HG03108 (cell line): Measurements from ENCODE around the gene RCAN1.
"Not testable (repeated sequence)": the region's sequence is repeated elsewhere in the genome, so short reads cannot be mapped to it uniquely, and the experiment has no call there.

Source experiments
- ATAC-seq: cut with Tn5 transposase; IDR thresholded peaks from one replicate; pipeline ENCODE4 v1.9.1; 2021; ENCODE audit warnings: moderate library complexity; ENCODE audit not compliant: unreplicated experiment

Gene RCAN1

DNA sequence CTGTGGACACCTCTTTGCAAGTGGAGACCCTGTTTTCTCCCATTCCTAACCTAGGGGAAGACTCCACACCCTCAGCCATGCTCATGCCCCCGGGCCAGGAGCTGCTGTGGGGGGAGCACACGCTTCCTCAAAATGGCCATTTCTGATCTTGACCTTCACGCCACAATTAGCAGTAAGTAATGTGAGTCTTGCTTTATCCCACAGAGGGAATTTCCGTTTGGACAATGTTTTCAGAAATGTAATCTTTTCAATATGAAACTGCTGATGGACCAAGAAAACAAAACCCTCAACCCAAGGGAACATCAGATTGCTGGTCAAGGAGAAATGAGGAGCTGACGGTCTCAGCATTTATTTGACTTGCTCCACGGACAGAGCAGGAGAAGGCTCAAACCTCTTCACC, 94.6 kb downstream of the RCAN1 start:
- ATAC-seq: no peak

DNA sequence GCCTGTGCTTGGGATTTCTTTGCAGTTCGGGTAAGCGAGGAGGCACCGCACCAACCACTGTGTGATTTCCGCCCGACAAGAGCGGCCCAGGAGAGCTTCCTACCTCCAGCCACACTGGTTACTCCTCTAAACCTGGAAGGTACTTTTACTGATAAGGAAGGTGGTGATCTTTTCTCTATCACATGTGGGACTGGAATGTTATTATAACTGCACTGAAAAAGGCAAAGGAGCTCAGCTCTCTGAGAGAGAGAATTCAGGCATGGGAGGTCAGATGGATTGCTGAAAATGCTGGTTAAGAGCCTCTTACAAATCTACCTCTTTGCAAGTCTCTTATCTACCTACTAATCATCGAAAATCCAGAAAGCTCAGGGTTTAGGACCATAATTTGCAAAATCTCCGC, 95.2 kb downstream of the RCAN1 start:
- no peak for ATAC-seq

DNA sequence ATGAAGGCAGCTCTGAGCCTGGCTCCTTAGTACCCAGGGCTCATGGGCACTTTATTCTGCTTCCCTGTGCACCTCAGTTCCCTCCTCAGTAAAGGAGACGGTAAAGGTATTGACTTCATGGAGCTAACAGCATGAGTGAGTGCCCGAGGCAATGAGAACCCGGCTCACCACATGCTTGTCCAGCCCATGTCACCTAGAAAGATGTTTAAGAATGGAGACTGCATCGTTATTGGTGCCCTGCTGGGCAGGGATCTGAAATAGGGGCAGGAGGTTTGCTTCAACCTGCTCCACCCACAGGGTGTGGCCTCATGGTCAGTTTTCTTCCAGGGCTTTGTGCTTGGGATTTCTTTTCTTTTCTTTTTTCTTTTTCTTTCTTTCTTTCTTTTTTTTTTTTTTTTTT, 95.9 kb downstream of the RCAN1 start:
- ATAC-seq: no peak

DNA sequence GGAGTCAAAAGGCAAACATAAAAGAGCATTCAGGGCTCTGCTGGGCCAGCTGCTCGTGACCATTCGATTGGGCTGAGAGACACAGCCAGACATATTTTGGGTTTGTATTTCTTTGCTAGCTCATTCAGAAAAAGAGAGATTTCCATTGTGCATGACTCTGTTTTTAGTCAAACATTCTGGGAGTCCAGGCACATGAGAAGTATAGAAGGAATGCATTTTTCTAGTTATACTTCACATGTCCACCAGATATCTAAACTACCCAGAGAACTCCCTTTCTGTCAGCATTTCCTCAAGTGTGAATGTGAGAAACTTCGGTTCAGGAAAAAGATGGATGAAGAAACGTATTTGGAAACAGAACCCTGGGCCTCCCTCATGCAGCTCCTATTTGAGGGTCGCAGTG, 96.6 kb downstream of the RCAN1 start:
- no peak for ATAC-seq

DNA sequence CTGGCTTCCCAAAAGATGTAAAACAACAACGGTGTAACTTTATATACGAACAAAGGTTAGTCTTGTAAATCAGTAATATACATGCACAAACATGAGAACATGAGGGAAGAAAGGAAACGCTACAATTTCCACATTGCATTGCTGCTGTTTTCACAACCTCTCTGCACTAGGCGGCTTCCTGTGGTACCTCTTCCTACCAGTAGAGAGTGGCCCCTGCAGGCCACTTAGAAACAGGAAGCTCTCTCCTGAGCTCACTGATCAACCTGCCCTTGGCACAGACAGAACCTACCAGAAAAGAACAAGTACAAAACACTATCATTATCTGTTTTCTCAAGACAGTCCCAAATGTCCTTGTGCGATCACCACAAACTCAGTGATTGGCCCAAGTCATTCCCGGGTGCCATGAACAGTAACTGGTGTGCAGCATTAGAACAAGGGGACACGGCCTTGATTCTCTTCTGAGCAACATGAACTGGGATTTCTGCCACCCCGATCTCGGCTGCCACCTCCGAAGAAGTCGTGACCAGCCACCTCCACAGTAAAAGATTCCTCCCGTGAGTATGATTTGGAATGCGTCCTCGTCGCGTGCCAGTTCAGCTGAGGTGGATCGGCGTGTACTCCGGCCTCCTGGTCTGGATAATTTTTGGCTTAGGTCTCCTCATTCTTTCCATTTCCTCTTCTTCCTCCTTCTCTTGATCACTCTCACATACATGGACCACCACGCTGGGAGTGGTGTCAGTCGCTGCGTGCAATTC, 97.2 kb downstream of the RCAN1 start:
- no peak for ATAC-seq

DNA sequence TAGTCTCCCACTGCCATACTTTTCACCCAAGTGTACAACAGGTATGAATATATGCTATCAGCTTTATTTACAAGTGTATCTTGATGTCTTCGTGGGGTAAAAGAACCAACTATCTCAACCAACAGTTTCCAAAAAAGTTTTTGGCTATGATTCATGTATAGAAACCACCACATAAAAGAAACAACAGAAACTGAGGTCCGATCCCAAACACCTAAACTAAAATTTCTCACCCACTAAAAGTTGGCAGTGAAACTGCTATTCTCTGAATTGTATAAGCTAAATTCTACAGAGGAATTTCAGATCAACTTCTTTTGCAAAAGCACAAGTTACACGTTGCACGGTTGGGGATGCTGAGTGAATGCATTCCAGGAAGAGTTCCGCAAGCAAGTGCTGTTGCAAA, 97.9 kb downstream of the RCAN1 start:
- no peak for ATAC-seq

DNA sequence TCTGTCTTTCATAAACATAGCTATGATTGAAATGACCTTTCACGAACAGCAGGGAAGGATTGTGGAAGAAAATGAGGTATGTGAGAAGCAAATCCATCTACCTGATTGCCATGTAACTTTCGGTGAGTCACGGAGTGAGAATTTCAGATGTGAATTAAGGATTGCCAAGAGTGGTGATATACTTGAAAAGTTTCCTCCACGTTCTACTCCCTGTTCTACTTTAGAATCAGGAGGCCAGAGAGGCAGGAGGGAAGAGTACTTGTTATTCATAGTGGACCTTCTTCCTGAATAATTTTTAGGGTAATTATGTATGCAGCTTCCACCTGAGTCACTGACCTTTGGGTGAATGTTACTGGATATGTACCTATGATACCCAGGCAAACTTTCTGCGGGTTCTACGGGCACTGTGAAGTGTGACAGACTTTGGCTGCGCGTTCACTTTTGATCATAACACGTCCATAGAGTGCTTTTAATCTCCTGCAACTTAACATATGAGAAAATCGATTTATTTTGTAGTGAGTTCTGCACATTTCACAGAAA, 100.3 kb downstream of the RCAN1 start:
- ATAC-seq: no peak

DNA sequence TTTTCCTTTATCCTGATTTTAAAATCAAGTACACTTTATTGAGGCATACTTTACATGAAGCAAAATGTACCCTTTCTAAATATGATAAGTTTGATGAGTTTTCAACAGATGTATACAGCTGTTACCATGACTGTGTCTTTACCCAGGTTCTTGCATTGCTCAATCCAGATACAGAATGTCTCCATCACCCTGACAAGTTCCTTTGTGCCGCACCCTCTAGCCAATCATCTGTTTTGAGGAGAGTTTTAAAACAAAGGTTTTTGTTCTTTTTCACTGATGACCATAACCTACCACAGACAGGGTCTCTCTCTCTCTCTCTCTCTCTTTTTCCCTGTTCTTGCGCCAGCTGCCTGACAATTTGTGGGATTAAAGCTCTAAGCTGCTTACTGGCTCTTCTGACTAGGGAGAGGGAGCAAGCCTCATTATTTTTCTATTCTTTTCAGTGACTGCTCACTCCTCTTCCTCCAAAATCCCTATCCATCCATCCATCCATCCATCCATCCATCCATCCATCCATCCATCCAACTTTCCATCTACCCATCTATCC, 101.7 kb downstream of the RCAN1 start:
- no peak for ATAC-seq

DNA sequence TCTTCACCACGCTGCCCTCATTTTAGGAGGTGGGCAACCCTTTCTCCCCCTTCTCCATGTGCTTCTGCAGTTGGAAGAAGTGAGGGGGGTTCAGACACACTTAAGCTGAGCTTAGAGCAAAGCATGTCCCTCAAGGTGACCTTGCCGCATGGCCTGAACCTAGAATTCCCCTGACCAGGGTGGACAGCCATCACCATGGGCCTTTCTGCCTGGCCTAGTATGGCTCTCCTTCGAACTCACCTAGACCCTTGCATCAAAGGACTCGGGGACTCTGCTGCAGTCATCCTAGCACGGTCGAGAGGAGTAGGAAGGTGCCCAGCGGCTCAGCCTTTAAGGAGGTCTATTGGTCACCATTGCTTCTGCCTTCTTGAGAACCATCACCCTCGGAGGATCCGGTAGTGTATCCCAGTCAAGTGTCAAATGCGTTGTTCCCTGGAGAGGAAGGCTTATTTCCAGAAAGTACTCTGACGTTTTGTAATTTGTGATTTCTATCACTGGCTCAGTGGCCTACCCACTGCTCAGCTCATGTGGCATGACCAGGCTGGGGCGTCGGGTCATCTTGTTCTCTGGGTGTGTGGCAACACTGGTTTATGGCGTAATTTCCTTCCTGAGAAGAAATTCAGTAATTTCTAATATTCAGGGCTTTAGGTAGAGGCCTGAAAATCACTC, 103.0 kb downstream of the RCAN1 start, which contains the start of gene KCNE1:
Gene KCNE1, minus strand, starts transcription at position 424 of the 669 bp plus-strand sequence. CDS start 62,576 bp downstream, outside the sequence.
- no peak for ATAC-seq

DNA sequence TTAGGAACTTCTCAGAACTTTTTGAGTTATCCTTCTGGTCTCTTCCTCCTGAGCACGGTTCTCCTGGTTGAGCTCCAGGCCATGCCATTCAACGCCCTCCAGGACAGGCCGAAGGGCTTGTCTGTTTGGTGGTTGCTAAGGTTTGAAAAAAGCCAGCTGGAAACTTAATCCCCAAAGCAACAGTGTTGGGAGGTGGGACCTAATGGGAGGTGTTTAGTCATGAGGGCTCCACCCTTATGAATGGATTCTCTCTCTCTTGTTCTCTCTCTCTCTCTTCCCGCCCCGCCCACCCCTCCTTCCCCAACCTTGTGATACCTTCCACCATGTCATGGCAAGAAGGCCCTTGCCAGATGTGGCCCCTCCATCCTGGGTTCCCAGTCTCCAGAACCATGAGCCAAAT, 103.7 kb downstream of the RCAN1 start:
- ATAC-seq: no peak

DNA sequence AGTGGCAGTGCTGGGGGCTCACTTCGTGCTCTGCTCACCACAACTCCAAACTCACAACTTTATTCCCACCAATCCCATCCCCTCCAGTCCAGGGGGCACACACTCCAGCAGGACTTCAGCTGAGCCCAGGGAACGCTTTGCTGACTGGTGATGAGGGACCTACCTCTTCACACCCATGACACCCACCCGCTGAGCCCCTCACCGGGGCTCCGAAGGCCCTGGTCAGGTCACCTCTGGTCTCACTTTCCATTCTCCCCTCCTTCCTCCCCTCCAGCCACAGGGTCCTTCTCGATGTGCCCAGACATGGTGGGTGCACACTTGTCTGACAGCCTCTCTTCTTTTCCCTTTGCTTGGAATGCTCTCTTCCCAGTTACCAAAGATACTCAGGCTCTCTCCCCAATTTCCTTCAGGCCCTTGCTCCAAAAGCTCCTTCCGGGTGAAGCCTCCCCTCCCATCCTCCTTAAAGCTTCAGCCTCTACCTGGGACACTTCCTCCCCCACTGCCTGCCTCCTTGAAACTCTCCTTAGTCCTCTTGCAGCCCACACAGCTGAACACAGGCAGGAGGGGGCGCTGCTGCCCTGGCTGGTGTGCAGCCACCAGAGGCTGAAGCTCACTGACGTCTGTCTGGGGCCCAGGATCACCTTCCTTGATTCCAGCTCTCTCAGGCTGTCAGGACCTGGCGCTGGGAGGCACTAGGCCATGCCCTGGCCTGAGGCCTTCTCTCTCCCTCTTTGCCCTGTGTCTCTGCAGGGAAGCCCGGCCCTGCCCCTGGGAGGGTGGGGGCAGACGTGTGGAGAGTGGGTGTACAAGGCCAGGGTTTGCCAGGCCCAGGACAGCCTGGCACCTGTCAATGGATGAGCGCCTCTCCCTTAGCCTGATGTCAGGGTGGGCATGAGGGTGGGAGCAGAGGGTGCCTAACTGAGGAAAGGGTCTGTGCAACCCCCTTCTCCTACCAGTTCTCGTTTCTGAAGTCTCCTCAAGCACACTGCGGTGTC, 104.5 kb downstream of the RCAN1 start:
- no peak for ATAC-seq

DNA sequence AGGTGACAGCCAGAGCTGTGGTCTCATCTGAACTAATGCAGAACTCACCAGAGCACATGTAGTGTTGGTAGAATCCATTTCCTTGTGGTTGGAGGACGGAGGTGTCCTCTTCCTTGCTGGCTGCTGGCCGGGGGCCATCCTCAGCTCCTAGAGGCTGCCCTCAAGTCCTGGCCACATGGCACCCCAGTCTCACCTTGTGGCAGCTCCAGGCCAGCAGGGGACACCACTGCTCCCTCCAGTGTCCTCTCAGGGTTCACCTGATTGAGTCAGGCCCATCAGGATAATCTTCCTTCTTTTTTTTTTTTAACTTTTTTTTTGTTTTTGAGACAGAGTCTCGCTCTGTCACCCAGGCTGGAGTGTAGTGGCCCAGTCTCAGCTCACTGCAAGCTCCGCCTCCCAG, 105.8 kb downstream of the RCAN1 start:
- ATAC-seq: no peak

DNA sequence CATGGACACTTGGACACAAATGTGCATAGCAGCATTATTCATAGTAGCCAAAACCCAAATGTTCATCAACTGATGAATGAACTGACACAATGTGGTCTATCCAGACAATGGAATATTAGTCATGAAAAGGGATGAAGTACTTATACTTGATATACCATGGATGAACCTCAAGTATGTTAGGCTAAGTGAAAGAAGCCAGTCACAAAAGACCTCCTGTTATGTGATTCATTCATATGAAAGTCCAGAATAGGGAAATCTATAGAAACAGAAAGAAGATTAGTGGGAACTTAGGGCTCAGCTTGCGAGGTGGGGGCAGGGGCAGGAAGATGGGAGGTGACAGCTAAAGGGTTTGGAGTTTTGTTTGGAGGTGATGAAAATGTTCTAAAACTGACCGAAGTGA, 110.3 kb downstream of the RCAN1 start:
- no peak for ATAC-seq

DNA sequence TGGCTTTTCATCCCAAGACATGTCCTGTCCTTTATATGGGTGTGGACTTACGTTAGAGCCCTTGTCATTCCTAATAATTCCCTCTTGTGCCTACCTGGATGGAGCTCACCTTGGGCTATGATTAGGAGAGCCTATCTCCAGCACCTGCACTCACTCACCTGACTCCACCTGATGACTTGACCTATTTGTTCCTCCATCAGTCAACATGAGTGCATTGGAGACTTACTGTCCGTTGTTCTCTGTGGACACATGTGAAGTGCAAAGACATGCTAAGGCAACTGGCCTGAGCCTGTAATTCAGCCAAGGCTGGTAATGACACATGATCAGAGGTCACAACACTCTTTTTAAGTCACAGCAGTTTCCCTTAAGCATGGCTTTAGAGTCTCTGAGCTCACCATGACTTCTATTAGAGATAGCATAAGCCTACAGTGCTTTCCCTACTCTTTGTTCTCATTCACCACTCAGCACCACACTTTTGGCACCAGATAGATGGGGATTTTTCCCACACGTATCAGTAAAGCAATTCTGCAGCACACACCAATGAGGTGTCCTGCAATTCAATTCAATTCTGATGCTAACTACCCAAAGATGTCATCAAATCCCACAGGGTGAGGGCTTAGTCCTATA, 112.3 kb downstream of the RCAN1 start:
- no peak for ATAC-seq

DNA sequence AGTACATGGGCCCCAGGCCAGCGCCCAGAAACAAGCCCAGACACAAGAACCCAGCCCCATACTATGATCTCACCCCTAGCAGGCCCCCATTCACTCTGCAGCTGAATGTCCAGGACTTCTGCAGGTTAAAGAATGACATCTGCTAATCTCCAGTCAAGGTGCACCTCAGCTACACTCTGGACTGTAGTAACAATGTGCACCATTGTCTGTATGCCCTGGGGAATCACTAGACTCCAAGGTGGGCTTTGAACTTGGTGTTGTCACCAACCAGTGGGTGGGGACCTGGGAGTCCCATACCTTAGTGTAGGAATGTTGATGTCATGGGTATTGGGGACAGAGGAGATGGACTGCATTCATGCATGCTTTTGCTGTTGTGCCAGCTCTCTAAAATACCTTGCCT, 113.2 kb downstream of the RCAN1 start:
- ATAC-seq: no peak

DNA sequence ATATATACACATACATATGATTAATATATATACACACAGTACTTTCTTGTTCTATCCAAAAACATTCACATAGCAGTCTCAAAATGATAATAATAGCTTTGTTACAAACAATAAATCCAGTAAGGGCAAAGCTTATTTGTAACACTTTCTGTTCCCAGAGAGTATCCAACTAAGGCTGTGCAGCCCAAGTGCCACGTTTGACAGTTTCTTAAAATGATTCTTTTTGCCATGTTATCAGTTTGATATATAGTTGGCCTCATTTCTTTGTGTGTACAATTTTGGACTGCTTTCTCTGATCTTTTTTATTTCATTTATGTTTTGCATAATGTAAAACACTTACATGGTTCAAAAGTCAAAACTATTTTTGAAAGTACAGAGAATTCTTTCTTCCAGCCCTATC, 114.7 kb downstream of the RCAN1 start:
- ATAC-seq: no peak

DNA sequence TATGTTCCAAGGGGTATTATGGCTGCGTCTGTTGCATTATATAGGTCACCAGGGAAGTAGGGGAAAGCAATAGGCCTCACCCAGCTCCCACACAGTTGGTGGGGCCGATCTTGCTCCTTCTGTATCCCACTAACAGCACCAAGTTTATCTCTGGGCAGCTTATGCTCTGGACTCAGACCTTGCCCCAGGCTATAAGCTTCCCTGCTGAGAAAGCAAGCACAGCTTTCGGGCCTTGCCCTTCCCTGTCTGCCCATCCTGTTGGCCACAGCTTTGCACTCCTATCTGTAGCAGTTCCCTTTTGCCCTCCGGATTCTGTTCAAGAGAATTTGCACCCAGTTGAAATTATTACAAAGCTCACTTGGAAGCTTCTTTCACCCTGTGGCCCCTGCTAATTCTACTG, 115.8 kb downstream of the RCAN1 start:
- no peak for ATAC-seq

DNA sequence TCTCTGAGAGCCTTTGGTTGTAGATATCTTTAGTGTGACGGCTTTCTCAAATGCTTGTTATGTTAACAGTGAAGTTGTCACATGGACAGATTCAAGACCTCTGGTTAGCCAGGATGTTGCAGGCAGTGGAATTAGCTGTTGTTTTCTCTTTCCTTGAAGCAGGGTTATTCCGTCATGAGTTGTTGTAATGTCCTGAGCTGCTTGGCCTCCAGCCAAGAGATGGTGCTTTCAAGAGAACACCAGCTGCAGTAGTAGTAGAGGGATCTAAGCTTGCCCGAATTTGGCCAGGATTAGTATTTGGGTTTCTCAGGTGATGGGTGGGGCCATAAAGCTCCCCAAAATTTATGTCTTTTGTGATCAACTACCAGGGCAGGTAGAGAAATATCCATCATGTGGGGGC, 116.3 kb downstream of the RCAN1 start:
- no peak for ATAC-seq

DNA sequence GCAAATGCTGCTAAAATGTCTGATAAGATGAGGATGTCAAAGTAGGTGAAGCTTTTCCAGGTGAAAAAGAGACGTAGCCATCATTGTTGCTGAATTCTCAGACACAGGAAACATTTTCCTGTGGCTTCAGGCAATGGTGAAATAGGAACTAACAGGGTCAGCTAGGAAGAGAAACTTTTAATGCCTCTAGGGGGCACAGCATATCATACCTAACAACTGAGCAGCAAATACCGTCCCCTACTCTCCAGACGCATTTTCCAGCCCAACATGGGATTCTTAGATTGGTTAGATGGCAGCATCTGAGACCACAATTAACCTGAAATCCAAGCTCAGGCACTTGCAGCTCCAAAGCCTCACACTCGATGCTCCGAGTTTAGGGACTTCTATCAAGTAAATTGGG, 131.1 kb downstream of the RCAN1 start:
- ATAC-seq: not testable (repeated sequence)

DNA sequence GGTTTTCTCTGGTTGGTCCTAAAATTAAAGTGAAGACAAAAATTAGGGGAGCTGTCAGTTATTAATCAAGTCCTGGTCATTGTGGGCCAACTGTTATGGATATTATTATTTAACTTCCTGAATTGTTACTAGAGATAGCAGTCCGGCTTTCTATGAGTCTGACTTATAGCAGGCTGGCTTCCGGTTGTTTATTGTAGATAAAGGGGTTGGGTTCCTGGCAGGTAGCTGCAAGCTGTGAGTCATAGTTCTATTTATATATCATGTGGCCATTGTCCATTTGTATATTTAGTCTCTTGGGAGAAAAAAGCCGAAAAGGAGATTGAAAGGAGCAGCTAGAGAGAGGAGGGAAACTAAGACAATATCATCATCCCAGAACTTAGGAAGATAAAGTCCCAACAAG, 131.5 kb downstream of the RCAN1 start:
- not testable (repeated sequence) for ATAC-seq
